Thoracic aorta endothelial cell (primary cell): ENCODE data around the gene ZNF367. TPM values are rescaled to one million over a fixed set of nuclear protein-coding genes. Genes with fewer than 3 reads are reported as not detected.

ENCODE experiments used
- total RNA-seq: library from RNA; depleted of rRNA; stranded (reverse); fragments of >200 nt; gene quantifications from 2 replicates; pipeline ENCODE4 v1.2.3, GENCODE V29; 2012

The ZNF367 gene
- total RNA-seq: 13.8 and 16.7 TPM in 2 replicates

DNA sequence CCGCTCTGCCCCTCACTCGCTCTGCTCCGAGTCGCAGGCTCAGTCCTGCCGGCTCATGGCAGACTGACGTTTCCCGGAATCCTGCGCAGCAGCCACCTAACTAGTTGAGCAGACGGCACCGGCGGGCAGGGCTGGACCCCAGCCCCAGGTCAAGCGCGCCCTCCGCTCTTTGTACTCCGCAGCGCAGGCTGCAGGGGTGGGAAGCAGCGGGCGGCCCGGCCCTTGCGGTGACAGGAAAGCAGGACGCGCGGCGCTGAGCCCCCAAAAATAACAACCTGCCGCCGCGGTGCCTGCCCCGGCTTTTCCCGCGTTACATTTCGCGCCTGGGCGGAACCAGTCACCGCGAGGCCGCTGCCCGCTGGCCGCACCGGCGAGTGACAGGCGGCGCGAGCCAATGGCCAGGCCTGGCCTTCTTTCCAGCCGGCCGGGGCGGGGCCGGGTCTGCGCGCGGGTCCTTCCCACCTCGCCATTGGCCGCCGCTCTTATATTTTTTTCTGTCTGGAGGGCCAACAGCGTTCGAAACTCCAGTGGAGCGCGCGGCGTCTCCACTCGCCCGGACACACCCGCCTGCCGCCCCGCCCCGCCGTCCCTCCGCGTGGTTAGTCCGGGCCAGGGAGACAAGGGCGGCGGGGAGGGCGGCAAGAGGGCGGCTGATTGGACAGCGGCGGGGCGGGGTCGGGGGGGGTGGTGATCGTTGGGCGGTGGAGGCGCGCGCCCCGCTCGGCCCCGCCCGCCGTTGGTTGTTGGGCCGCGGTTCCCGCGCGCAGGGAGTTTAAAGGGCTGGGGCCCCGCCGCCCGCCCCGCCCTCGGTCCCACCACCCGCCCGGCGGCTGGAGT lies at the start of gene ZNF367:
ZNF367 (minus strand) TSS at position 288 of the 837 bp plus-strand sequence. CDS start 338 bp downstream, outside the sequence.

DNA sequence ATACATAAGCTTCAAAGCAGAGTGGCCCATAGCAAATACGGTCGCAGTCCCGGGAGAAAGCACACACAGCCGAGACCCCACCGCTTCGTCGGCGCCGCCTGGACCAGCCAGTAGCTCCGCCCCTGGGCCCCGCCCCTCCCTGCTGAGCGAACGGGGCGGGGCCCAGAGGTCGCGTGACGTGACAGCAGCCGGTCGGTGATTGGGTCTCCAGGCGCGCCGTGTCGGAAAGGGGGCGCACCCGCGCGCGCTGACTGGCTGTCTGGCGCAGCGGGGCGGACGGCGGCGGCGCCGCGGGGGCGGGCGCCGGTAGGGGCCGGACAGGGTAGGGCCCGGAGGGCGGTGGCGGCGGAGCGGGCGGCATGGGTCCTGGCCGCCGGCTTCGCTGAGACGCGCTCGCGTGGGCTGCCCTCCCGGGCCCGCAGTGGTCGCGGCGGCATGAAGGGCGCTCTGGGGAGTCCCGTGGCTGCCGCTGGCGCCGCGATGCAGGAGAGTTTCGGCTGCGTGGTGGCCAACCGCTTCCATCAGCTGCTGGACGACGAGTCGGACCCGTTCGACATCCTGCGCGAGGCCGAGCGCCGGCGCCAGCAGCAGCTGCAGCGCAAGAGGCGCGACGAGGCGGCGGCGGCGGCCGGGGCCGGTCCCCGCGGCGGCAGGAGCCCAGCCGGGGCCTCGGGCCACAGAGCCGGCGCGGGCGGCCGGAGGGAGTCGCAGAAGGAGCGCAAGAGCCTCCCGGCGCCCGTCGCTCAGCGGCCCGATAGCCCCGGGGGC lies 31.9 kb upstream of the ZNF367 start, which contains the start of gene HABP4:
HABP4 (plus strand) TSS at position 325 of the 768 bp plus-strand sequence; CDS start at position 436, 111 bp downstream.

DNA sequence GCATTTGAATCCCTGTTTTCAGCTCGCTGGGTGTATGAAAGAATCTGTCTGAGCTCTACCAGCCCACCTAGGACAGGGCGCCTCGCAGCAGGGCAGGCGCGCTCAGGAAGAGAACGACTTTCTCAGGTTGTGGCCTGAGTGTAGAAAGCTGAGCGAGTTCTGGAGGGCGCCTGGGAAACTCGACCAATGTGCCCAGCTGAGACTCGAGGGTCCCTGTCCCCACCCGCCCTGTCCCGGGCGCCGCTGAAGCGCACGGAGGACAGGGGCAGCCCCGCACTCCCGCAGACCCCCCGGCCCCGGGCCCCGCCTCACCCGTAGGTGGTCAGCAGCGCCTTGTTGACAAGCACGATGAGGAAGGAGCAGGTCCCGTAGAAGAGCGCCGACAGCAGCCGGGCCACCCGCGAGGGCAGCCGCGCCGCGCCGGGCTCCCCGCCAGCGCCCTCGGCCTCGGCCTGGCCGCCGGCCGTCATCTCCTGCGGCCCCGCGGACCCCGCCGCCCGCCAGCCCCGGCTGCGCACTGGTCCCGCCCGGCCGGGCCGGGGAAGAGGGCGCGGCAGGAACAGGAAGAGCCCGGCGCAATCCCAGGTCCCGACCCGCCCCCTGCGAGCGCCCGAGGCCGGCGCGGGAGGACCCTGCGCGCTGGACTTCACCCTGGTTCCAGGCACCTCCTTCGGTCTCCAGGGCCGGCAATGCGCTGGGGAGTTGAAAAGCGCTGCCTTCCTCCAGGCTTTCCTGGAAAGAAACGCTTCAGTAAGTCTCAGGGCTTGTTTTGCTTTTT lies 34.8 kb downstream of the ZNF367 start, which contains the start of gene SLC35D2:
SLC35D2 (minus strand) TSS at position 547 of the 778 bp plus-strand sequence; CDS start at position 470, 77 bp downstream.

Other genes starting within 250 kb of the ZNF367 start
- not detected in 2 replicates for gene HSD17B3, start 116.2 kb downstream of the ZNF367 start, total RNA-seq
- gene SLC35D2, start 34.7 kb downstream of the ZNF367 start, total RNA-seq: 19.4 and 24.1 TPM in 2 replicates
- gene HABP4, start 31.8 kb upstream of the ZNF367 start, total RNA-seq: 8.1 and 9.4 TPM in 2 replicates
- 2.0 and 2.4 TPM in 2 replicates for gene CDC14B, start 201.5 kb upstream of the ZNF367 start, total RNA-seq
- gene PRXL2C, start 236.9 kb upstream of the ZNF367 start, total RNA-seq: 16.4 and 24.6 TPM in 2 replicates